HG02642 (cell line): ENCODE measurements around the gene ADORA2A.
A peak's percentile ranks its signal among the peaks of the same experiment; 100 is the strongest.

Experiments used
- ATAC-seq: cut with Tn5 transposase; IDR thresholded peaks from one replicate; pipeline ENCODE4 v1.9.1; 2021; ENCODE audit warnings: mild to moderate bottlenecking; ENCODE audit not compliant: unreplicated experiment, poor library complexity

Gene ADORA2A

GRCh38 chr22:24427500-24428164 lies at the start of gene ADORA2A:
TSS of gene ADORA2A (plus strand) at chr22:24427599. CDS start at chr22:24433405, 5,806 bp downstream.
- peak; percentile 58 for ATAC-seq

- ATAC-seq: no peak
These were observed 47.9 kb upstream of the ADORA2A start for GRCh38 chr22:24379536-24379935.

- ATAC-seq: no peak
These were observed 47.0 kb upstream of the ADORA2A start for GRCh38 chr22:24380220-24380904.

GRCh38 chr22:24380905-24381230 lies 46.5 kb upstream of the ADORA2A start:
- ATAC-seq: no peak

GRCh38 chr22:24383061-24383460 lies 44.3 kb upstream of the ADORA2A start:
- ATAC-seq: no peak

GRCh38 chr22:24384131-24384530 lies 43.3 kb upstream of the ADORA2A start:
- no peak for ATAC-seq

GRCh38 chr22:24386937-24387471 lies 40.4 kb upstream of the ADORA2A start:
- ATAC-seq: no peak

- no peak for ATAC-seq
These were observed 37.7 kb upstream of the ADORA2A start for GRCh38 chr22:24389680-24390079.

GRCh38 chr22:24390156-24390555 lies 37.2 kb upstream of the ADORA2A start:
- no peak for ATAC-seq

GRCh38 chr22:24390576-24390975 lies 36.8 kb upstream of the ADORA2A start:
- ATAC-seq: no peak

GRCh38 chr22:24391836-24392217 lies 35.6 kb upstream of the ADORA2A start:
- ATAC-seq: no peak

- ATAC-seq: no peak
These were observed 35.0 kb upstream of the ADORA2A start for GRCh38 chr22:24392218-24392931.

GRCh38 chr22:24393012-24393559 lies 34.3 kb upstream of the ADORA2A start:
- ATAC-seq: no peak

- no peak for ATAC-seq
These were observed 33.6 kb upstream of the ADORA2A start for GRCh38 chr22:24393848-24394247.

GRCh38 chr22:24394254-24394653 lies 33.1 kb upstream of the ADORA2A start:
- ATAC-seq: no peak

GRCh38 chr22:24398409-24398808 lies 29.0 kb upstream of the ADORA2A start:
- ATAC-seq: no peak

GRCh38 chr22:24400034-24400725 lies 27.2 kb upstream of the ADORA2A start:
- ATAC-seq: no peak

GRCh38 chr22:24400726-24401596 lies 26.4 kb upstream of the ADORA2A start:
- no peak for ATAC-seq

- ATAC-seq: no peak
These were observed 25.4 kb upstream of the ADORA2A start for GRCh38 chr22:24401931-24402367.
